ENCODE results near the gene NDUFA5.

- TF ChIP-seq, protein P1, sequence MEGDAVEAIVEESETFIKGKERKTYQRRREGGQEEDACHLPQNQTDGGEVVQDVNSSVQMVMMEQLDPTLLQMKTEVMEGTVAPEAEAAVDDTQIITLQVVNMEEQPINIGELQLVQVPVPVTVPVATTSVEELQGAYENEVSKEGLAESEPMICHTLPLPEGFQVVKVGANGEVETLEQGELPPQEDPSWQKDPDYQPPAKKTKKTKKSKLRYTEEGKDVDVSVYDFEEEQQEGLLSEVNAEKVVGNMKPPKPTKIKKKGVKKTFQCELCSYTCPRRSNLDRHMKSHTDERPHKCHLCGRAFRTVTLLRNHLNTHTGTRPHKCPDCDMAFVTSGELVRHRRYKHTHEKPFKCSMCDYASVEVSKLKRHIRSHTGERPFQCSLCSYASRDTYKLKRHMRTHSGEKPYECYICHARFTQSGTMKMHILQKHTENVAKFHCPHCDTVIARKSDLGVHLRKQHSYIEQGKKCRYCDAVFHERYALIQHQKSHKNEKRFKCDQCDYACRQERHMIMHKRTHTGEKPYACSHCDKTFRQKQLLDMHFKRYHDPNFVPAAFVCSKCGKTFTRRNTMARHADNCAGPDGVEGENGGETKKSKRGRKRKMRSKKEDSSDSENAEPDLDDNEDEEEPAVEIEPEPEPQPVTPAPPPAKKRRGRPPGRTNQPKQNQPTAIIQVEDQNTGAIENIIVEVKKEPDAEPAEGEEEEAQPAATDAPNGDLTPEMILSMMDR (conservative IDR thresholded peaks at IDR 0.05 in 1 of 2, IDR thresholded peaks at IDR 0.05 in 1 of 2; ENCODE audit: low read depth in 1 of 2, low read length in 2 of 2), result no peak
- no peak for TF ChIP-seq EZH2 (IDR thresholded peaks at IDR 0.05; ENCODE audit: low read length, missing control alignments)
Measured at GRCh38 chr7:123522066-123522465, 35.6 kb downstream of the NDUFA5 start.

Measured in fibroblast of lung (primary cell).